H1 (cell line): ENCODE data around the gene USP24. TPM values are rescaled to one million over a fixed set of nuclear protein-coding genes. Genes with fewer than 3 reads are reported as not detected.

Source experiments
- CBX8 ChIP-seq: fragments of 300-800, 300-1000 bp; sonication (generic); IDR thresholded peaks from 2 replicates; pipeline ENCODE4 v1.7.1; 2016; ENCODE audit warnings: low read depth, low read length, borderline replicate concordance
- CHD7 ChIP-seq: fragments of 300-600 bp; sonication (generic); IDR thresholded peaks from 2 replicates; pipeline ENCODE4 v1.7.1; 2012; ENCODE audit warnings: low read length, moderate library complexity, mild to moderate bottlenecking, inconsistent platforms; ENCODE audit not compliant: insufficient replicate concordance
- polyA plus RNA-seq, 7 experiments: library from polyadenylated mRNA; depleted of rRNA in 3 of 7; stranded (reverse) in 5 of 7; unstranded in 2 of 7; fragments of >200 nt in 5 of 7; fragments of 200-250 nt in 2 of 7; gene quantifications; 1 replicate in 5 of 7; 2 replicates in 1 of 7; 4 replicates in 1 of 7; pipeline versions ENCODE4 v1.2.1 to v1.2.3, GENCODE V29; 2011 to 2013; ENCODE audit warnings: missing spikeins in 2 of 7, mixed read lengths in 2 of 7
- total RNA-seq: library from RNA; stranded (reverse); fragmentation: NEBNext Ultra II Directional; extraction: Animal tissue kit (Norgen Biotek cat#: 25700); gene quantifications from 2 replicates; pipeline ENCODE4 v1.2.1, GENCODE V29; 2021

USP24 gene
- total and polyA plus RNA-seq, 2 of the 8 experiments (the other 6 are each of a cell fraction or from before 2014, with no cell fraction given), result 11.1 to 34.6 TPM

GRCh38 chr1:55213885-55214211 lies 1.3 kb downstream of the USP24 start (continued):
- TF ChIP-seq CHD7 (no peak), CBX8 (no peak)
